ENCODE data around the gene LAMA5. TPM values are rescaled to one million over a fixed set of nuclear protein-coding genes. Genes with fewer than 3 reads are reported as not detected.

LAMA5 gene
- total RNA-seq, 2 experiments from 2014 or later: 0.81 to 1.5 TPM

GRCh38 chr20:62294516-62294915, 72.6 kb downstream of the LAMA5 start:
- Mint-ChIP-seq H3K27me3 (ENCODE audit: low read depth) (no peaks in the 10 kb centered on the region), H3K9me3 (no peaks in the 10 kb centered on the region), H3K27ac (no peak overlapping the region), H3K4me1 (ENCODE audit: low read depth) (no peaks in the 10 kb centered on the region), H3K4me3 (no peak overlapping the region), H3K36me3 (ENCODE audit: low read depth) (peaks cover 10% of the 10 kb centered on the region)
- CTCF ChIA-PET: no interaction called here
- intact Hi-C loops (cut with micrococcal nuclease): no loop called here
- DNase-seq: no peak

GRCh38 chr20:62293946-62294345, 73.2 kb downstream of the LAMA5 start:
- H3K27ac Mint-ChIP-seq: no peak overlapping the region

GRCh38 chr20:62293111-62293784, 73.9 kb downstream of the LAMA5 start:
- no peak overlapping the region for H3K27ac Mint-ChIP-seq
- H3K36me3 Mint-ChIP-seq (ENCODE audit: low read depth): peaks cover 11% of the 10 kb centered on the region
- no peak for DNase-seq
- H3K27me3 Mint-ChIP-seq (ENCODE audit: low read depth): no peaks in the 10 kb centered on the region
- no peak overlapping the region for H3K4me3 Mint-ChIP-seq
- CTCF ChIA-PET: no interaction called here
- intact Hi-C loops (cut with micrococcal nuclease): no loop called here
- no peaks in the 10 kb centered on the region for H3K9me3 Mint-ChIP-seq
- H3K4me1 Mint-ChIP-seq (ENCODE audit: low read depth): no peaks in the 10 kb centered on the region

More at GRCh38 chr20:62293946-62294345, 73.2 kb downstream of the LAMA5 start:
- CTCF ChIA-PET: no interaction called here
- intact Hi-C loops (cut with micrococcal nuclease): no loop called here
- DNase-seq: no peak
- Mint-ChIP-seq H3K27me3 (ENCODE audit: low read depth) (no peaks in the 10 kb centered on the region), H3K36me3 (ENCODE audit: low read depth) (peaks cover 10% of the 10 kb centered on the region), H3K9me3 (no peaks in the 10 kb centered on the region), H3K4me1 (ENCODE audit: low read depth) (no peaks in the 10 kb centered on the region), H3K4me3 (no peak overlapping the region)

GRCh38 chr20:62292108-62292507, 75.0 kb downstream of the LAMA5 start:
- Mint-ChIP-seq H3K36me3 (ENCODE audit: low read depth) (peaks cover 13% of the 10 kb centered on the region), H3K4me3 (no peak overlapping the region), H3K4me1 (ENCODE audit: low read depth) (no peaks in the 10 kb centered on the region), H3K9me3 (no peaks in the 10 kb centered on the region), H3K27ac (no peak overlapping the region), H3K27me3 (ENCODE audit: low read depth) (no peaks in the 10 kb centered on the region)
- intact Hi-C loops (cut with micrococcal nuclease): no loop called here
- DNase-seq: no peak
- CTCF ChIA-PET: no interaction called here

GRCh38 chr20:62291251-62292066, 75.7 kb downstream of the LAMA5 start:
- Mint-ChIP-seq H3K9me3 (no peaks in the 10 kb centered on the region), H3K27me3 (ENCODE audit: low read depth) (no peaks in the 10 kb centered on the region), H3K4me3 (no peak overlapping the region), H3K36me3 (ENCODE audit: low read depth) (peaks cover 13% of the 10 kb centered on the region), H3K4me1 (ENCODE audit: low read depth) (no peaks in the 10 kb centered on the region), H3K27ac (no peak overlapping the region)
- intact Hi-C loops (cut with micrococcal nuclease): no loop called here
- CTCF ChIA-PET: no interaction called here
- DNase-seq: no peak

GRCh38 chr20:62289898-62290297, 77.2 kb downstream of the LAMA5 start:
- H3K36me3 Mint-ChIP-seq (ENCODE audit: low read depth): peaks cover 16% of the 10 kb centered on the region
- no peaks in the 10 kb centered on the region for H3K27me3 Mint-ChIP-seq (ENCODE audit: low read depth)
- H3K27ac Mint-ChIP-seq: no peak overlapping the region
- H3K9me3 Mint-ChIP-seq: no peaks in the 10 kb centered on the region
- CTCF ChIA-PET: no interaction called here
- H3K4me3 Mint-ChIP-seq: no peak overlapping the region
- no peak for DNase-seq
- intact Hi-C loops (cut with micrococcal nuclease): no loop called here
- H3K4me1 Mint-ChIP-seq (ENCODE audit: low read depth): no peaks in the 10 kb centered on the region

- no peak for DNase-seq
- Mint-ChIP-seq H3K27ac (no peak overlapping the region), H3K4me3 (no peak overlapping the region), H3K36me3 (ENCODE audit: low read depth) (peaks cover 13% of the 10 kb centered on the region), H3K4me1 (ENCODE audit: low read depth) (no peaks in the 10 kb centered on the region), H3K9me3 (no peaks in the 10 kb centered on the region), H3K27me3 (ENCODE audit: low read depth) (no peaks in the 10 kb centered on the region)
- intact Hi-C loops (cut with micrococcal nuclease): no loop called here
- CTCF ChIA-PET: no interaction called here
Measured at GRCh38 chr20:62289131-62289530, 78.0 kb downstream of the LAMA5 start.

- no peaks in the 10 kb centered on the region for H3K27me3 Mint-ChIP-seq (ENCODE audit: low read depth)
- no peaks in the 10 kb centered on the region for H3K4me1 Mint-ChIP-seq (ENCODE audit: low read depth)
- intact Hi-C loops (cut with micrococcal nuclease): no loop called here
- CTCF ChIA-PET: no interaction called here
- no peak overlapping the region for H3K4me3 Mint-ChIP-seq
- peaks cover 10% of the 10 kb centered on the region for H3K36me3 Mint-ChIP-seq (ENCODE audit: low read depth)
- H3K27ac Mint-ChIP-seq: no peak overlapping the region
- no peaks in the 10 kb centered on the region for H3K9me3 Mint-ChIP-seq
- no peak for DNase-seq
Measured at GRCh38 chr20:62288535-62289105, 78.5 kb downstream of the LAMA5 start.

- Mint-ChIP-seq H3K4me3 (no peak overlapping the region), H3K4me1 (ENCODE audit: low read depth) (no peaks in the 10 kb centered on the region), H3K27me3 (ENCODE audit: low read depth) (no peaks in the 10 kb centered on the region), H3K27ac (no peak overlapping the region), H3K36me3 (ENCODE audit: low read depth) (peaks cover 13% of the 10 kb centered on the region), H3K9me3 (no peaks in the 10 kb centered on the region)
- intact Hi-C loops (cut with micrococcal nuclease): no loop called here
- CTCF ChIA-PET: no interaction called here
- DNase-seq: no peak
Measured at GRCh38 chr20:62287759-62288534, 79.2 kb downstream of the LAMA5 start.

- Mint-ChIP-seq H3K36me3 (ENCODE audit: low read depth) (peaks cover 11% of the 10 kb centered on the region), H3K4me3 (no peak overlapping the region), H3K9me3 (no peaks in the 10 kb centered on the region), H3K27ac (no peak overlapping the region), H3K4me1 (ENCODE audit: low read depth) (no peaks in the 10 kb centered on the region), H3K27me3 (ENCODE audit: low read depth) (no peaks in the 10 kb centered on the region)
- no peak for DNase-seq
- intact Hi-C loops (cut with micrococcal nuclease): no loop called here
- CTCF ChIA-PET: no interaction called here
Measured at GRCh38 chr20:62287129-62287528, 80.0 kb downstream of the LAMA5 start.

GRCh38 chr20:62286493-62287064, 80.5 kb downstream of the LAMA5 start:
- DNase-seq: no peak
- Mint-ChIP-seq H3K36me3 (ENCODE audit: low read depth) (peaks cover 11% of the 10 kb centered on the region), H3K27me3 (ENCODE audit: low read depth) (no peaks in the 10 kb centered on the region), H3K4me3 (no peak overlapping the region), H3K4me1 (ENCODE audit: low read depth) (no peaks in the 10 kb centered on the region), H3K27ac (no peak overlapping the region), H3K9me3 (no peaks in the 10 kb centered on the region)
- intact Hi-C loops (cut with micrococcal nuclease): no loop called here
- CTCF ChIA-PET: interaction anchor here (0.6 kb wide), 1 partner anchor 120 kb away, joined by 4 read pairs; no protein-coding TSS in a partner anchor

- intact Hi-C loops (cut with micrococcal nuclease): no loop called here
- DNase-seq: no peak
- Mint-ChIP-seq H3K36me3 (ENCODE audit: low read depth) (peaks cover 13% of the 10 kb centered on the region), H3K4me1 (ENCODE audit: low read depth) (no peaks in the 10 kb centered on the region), H3K27me3 (ENCODE audit: low read depth) (no peaks in the 10 kb centered on the region), H3K27ac (no peak overlapping the region), H3K9me3 (no peaks in the 10 kb centered on the region), H3K4me3 (no peak overlapping the region)
- CTCF ChIA-PET: no interaction called here
Measured at GRCh38 chr20:62285722-62286121, 81.4 kb downstream of the LAMA5 start.
